WTC11 (cell line): ENCODE results near the gene CHFR. TPM values are rescaled to one million over a fixed set of nuclear protein-coding genes. Genes with fewer than 3 reads are reported as not detected.

ENCODE experiments used
- ATAC-seq: fragments of 200-7000 bp; cut with Tn5 transposase; 2 replicates; pipeline ENCODE4 v1.10.0; 2021; ENCODE audit warnings: mild to moderate bottlenecking, moderate library complexity
- CTCF ChIA-PET: fragments of 300-600 bp; sonication (Branson Sonifier 250); formaldehyde crosslinking; loops from one replicate; lab custom pipeline; 2021; ENCODE audit warnings: antibody characterized with exemption; lab: Charles Lee
- POLR2A ChIA-PET: fragments of 350-600 bp; sonication (Branson Sonifier 250); formaldehyde crosslinking; loops from one replicate; lab custom pipeline; 2021; ENCODE audit warnings: antibody characterized with exemption; lab: Charles Lee
- DNase-seq: peaks from one replicate; pipeline ENCODE4 v3.0.0; 2021; ENCODE audit warnings: low spot score
- H3K27ac Mint-ChIP-seq: 2 replicates; pipeline ENCODE4 v1.8.0; 2021; ENCODE audit warnings: mixed read lengths
- H3K27me3 Mint-ChIP-seq: 2 replicates; pipeline ENCODE4 v1.8.0; 2021; ENCODE audit warnings: low read depth, mild to moderate bottlenecking, moderate library complexity, mixed read lengths
- H3K36me3 Mint-ChIP-seq: 2 replicates; pipeline ENCODE4 v1.8.0; 2021; ENCODE audit warnings: mixed read lengths
- H3K4me1 Mint-ChIP-seq: 2 replicates; pipeline ENCODE4 v1.8.0; 2022; ENCODE audit warnings: mixed read lengths
- H3K4me3 Mint-ChIP-seq: 2 replicates; pipeline ENCODE4 v1.8.0; 2021; ENCODE audit warnings: mild to moderate bottlenecking, moderate library complexity, mixed read lengths
- H3K9me3 Mint-ChIP-seq: 2 replicates; pipeline ENCODE4 v1.8.0; 2021; ENCODE audit warnings: mixed read lengths
- ATF1 ChIP-seq: sonication (generic); formaldehyde crosslinking; IDR thresholded peaks from 2 replicates; pipeline ENCODE4 v1.8.1; 2023; ENCODE audit warnings: mild to moderate bottlenecking, moderate library complexity, missing genetic modification reagents
- ETV6 ChIP-seq: sonication (generic); formaldehyde crosslinking; IDR thresholded peaks from 2 replicates; pipeline ENCODE4 v1.8.1; 2022; ENCODE audit warnings: mild to moderate bottlenecking, missing genetic modification reagents
- FOXJ3 ChIP-seq: sonication (generic); formaldehyde crosslinking; IDR thresholded peaks from 2 replicates; pipeline ENCODE4 v1.9.0; 2021; ENCODE audit warnings: missing genetic modification reagents, mild to moderate bottlenecking, borderline replicate concordance
- KAT7 ChIP-seq: sonication (generic); formaldehyde crosslinking; IDR thresholded peaks from 2 replicates; pipeline ENCODE4 v1.8.1; 2023; ENCODE audit warnings: missing genetic modification reagents, mild to moderate bottlenecking, borderline replicate concordance
- MYBL2 ChIP-seq: sonication (generic); formaldehyde crosslinking; IDR thresholded peaks from 2 replicates; pipeline ENCODE4 v1.8.1; 2023; ENCODE audit warnings: mild to moderate bottlenecking, moderate library complexity, missing genetic modification reagents
- NFATC4 ChIP-seq: fragments of 250-450 bp; sonication (Bioruptor Pico); IDR thresholded peaks from 2 replicates; pipeline ENCODE4 v1.9.0; 2021; ENCODE audit warnings: mild to moderate bottlenecking
- TP53 ChIP-seq: sonication (generic); formaldehyde crosslinking; IDR thresholded peaks from 2 replicates; pipeline ENCODE4 v1.8.1; 2023; ENCODE audit warnings: mild to moderate bottlenecking, missing genetic modification reagents
- ZNF232 ChIP-seq: sonication (generic); formaldehyde crosslinking; IDR thresholded peaks from 2 replicates; pipeline ENCODE4 v1.8.0; 2022; ENCODE audit warnings: mild to moderate bottlenecking, missing genetic modification reagents
- ZNF423 ChIP-seq: fragments of 250-450 bp; sonication (Bioruptor Pico); IDR thresholded peaks from 2 replicates; pipeline ENCODE4 v2.1.2; 2022; ENCODE audit warnings: mild to moderate bottlenecking, moderate library complexity
- total RNA-seq: library from RNA; stranded (reverse); gene quantifications from 3 replicates; pipeline ENCODE4 v1.2.3, GENCODE V29; 2021
- TF ChIP-seq, protein P1 (sequence below): sonication (generic); formaldehyde crosslinking; IDR thresholded peaks from 2 replicates; pipeline ENCODE4 v1.8.0; 2022; ENCODE audit warnings: mild to moderate bottlenecking, missing genetic modification reagents
- TF ChIP-seq, protein P2 (sequence below): sonication (generic); formaldehyde crosslinking; conservative IDR thresholded peaks from 2 replicates; pipeline ENCODE4 v1.8.1; 2023; ENCODE audit warnings: mild to moderate bottlenecking, low read depth, missing genetic modification reagents, moderate library complexity
- TF ChIP-seq, protein P3 (sequence below): fragments of 250-450 bp; sonication (Bioruptor Pico); IDR thresholded peaks from 2 replicates; pipeline ENCODE4 v1.8.0; 2021; ENCODE audit warnings: mild to moderate bottlenecking
- TF ChIP-seq, protein P4 (sequence below): fragments of 250-450 bp; sonication (Bioruptor Pico); conservative IDR thresholded peaks from 2 replicates; pipeline ENCODE4 v1.9.0; 2021; ENCODE audit warnings: mild to moderate bottlenecking
- TF ChIP-seq, protein P5 (sequence below): sonication (generic); formaldehyde crosslinking; IDR thresholded peaks from 2 replicates; pipeline ENCODE4 v1.8.1; 2023; ENCODE audit warnings: mild to moderate bottlenecking, missing genetic modification reagents
- TF ChIP-seq, protein P6 (sequence below): fragments of 250-450 bp; sonication (Bioruptor Pico); IDR thresholded peaks from 2 replicates; pipeline ENCODE4 v2.1.2; 2022; ENCODE audit warnings: mild to moderate bottlenecking, moderate library complexity
- TF ChIP-seq, protein P7 (sequence below): fragments of 250-450 bp; sonication (Bioruptor Pico); IDR thresholded peaks from 2 replicates; pipeline ENCODE4 v1.9.0; 2021; ENCODE audit warnings: moderate library complexity, mild to moderate bottlenecking, inconsistent platforms, borderline replicate concordance
- TF ChIP-seq, protein P8 (sequence below): sonication (generic); formaldehyde crosslinking; IDR thresholded peaks from 2 replicates; pipeline ENCODE4 v1.8.1; 2022; ENCODE audit warnings: missing genetic modification reagents, borderline replicate concordance
- TF ChIP-seq, protein P9 (sequence below): sonication (generic); formaldehyde crosslinking; IDR thresholded peaks from 2 replicates; pipeline ENCODE4 v1.8.0; 2023; ENCODE audit warnings: missing genetic modification reagents, mild to moderate bottlenecking, borderline replicate concordance

CHFR gene
- total RNA-seq, 1 experiment from 2014 or later: 58.7 TPM

DNA sequence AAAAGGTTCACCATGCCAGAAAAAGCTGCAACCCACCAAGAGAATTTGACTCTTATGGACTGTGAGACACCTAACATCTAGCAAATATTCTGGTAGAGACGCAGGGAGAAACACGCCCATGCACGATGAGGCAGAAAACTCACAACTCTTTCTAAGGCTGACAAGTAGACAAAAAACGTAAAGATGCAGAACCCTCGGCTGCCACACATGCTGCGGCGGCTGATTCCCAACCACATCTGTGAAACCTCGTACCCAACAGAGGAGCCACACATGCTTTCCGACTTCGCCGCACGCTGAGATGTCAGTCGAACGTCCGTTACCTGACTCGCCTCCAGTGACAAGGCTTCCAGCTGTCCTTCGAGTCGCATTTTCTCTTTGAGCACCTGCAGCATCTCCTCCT, 80.5 kb downstream of the CHFR start:
- Mint-ChIP-seq H3K27ac (no peak overlapping the region), H3K9me3 (peaks cover 9% of the 10 kb centered on the region), H3K36me3 (peaks cover 64% of the 10 kb centered on the region), H3K27me3 (no peaks in the 10 kb centered on the region), H3K4me3 (no peak overlapping the region), H3K4me1 (no peaks in the 10 kb centered on the region)
- DNase-seq (no peak), ATAC-seq (no peak)
- CTCF ChIA-PET: interaction anchor here (1.0 to 1.2 kb wide), 2 partner anchors 95 to 98 kb away, joined by 3 to 4 read pairs; no protein-coding TSS in a partner anchor
- POLR2A ChIA-PET: no interaction called here
- TF ChIP-seq, protein P1, sequence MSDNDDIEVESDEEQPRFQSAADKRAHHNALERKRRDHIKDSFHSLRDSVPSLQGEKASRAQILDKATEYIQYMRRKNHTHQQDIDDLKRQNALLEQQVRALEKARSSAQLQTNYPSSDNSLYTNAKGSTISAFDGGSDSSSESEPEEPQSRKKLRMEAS: no peak
- no peak for TF ChIP-seq ZNF232 (CRISPR knock-in tag)
- TF ChIP-seq ETV6 (CRISPR knock-in tag): no peak
- TF ChIP-seq, protein P2, sequence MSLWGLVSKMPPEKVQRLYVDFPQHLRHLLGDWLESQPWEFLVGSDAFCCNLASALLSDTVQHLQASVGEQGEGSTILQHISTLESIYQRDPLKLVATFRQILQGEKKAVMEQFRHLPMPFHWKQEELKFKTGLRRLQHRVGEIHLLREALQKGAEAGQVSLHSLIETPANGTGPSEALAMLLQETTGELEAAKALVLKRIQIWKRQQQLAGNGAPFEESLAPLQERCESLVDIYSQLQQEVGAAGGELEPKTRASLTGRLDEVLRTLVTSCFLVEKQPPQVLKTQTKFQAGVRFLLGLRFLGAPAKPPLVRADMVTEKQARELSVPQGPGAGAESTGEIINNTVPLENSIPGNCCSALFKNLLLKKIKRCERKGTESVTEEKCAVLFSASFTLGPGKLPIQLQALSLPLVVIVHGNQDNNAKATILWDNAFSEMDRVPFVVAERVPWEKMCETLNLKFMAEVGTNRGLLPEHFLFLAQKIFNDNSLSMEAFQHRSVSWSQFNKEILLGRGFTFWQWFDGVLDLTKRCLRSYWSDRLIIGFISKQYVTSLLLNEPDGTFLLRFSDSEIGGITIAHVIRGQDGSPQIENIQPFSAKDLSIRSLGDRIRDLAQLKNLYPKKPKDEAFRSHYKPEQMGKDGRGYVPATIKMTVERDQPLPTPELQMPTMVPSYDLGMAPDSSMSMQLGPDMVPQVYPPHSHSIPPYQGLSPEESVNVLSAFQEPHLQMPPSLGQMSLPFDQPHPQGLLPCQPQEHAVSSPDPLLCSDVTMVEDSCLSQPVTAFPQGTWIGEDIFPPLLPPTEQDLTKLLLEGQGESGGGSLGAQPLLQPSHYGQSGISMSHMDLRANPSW (CRISPR knock-in tag): no peak
- TF ChIP-seq KAT7 (CRISPR knock-in tag): no peak
- TF ChIP-seq TP53 (CRISPR knock-in tag): no peak
- no peak for TF ChIP-seq MYBL2 (CRISPR knock-in tag)

DNA sequence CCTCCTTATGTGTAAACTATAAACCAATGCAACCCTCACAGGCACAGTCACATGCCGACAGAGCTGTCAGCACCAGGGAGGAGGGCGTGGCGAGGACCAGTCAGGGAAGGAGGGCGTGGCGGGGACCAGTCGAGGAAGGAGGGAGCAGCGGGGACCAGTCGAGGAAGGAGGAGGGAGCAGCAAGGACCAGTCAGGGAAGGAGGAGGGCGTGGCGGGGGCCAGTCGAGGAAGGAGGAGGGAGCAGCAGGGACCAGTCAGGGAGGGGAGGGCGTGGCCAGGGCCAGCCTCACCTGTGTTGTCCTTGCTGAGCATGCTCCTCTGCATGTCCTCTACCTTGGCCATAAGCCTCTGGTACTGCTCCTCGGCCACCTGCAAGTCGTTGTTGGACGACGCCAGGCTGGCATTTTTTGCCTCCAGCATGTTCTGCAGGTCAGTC, 83.0 kb downstream of the CHFR start:
- ChIA-PET CTCF (no interaction called here), POLR2A (no interaction called here)
- ATAC-seq (peak; percentile 90), DNase-seq (peak; percentile 28)
- peaks cover 75% of the 10 kb centered on the region for H3K36me3 Mint-ChIP-seq
- no peaks in the 10 kb centered on the region for H3K4me1 Mint-ChIP-seq
- H3K27ac Mint-ChIP-seq: 0 out of 2 replicates have a peak overlapping the region, but pooled peaks have one; percentile 45
- H3K4me3 Mint-ChIP-seq: no peak overlapping the region
- no peaks in the 10 kb centered on the region for H3K27me3 Mint-ChIP-seq
- no peaks in the 10 kb centered on the region for H3K9me3 Mint-ChIP-seq
- TF ChIP-seq, protein P3, sequence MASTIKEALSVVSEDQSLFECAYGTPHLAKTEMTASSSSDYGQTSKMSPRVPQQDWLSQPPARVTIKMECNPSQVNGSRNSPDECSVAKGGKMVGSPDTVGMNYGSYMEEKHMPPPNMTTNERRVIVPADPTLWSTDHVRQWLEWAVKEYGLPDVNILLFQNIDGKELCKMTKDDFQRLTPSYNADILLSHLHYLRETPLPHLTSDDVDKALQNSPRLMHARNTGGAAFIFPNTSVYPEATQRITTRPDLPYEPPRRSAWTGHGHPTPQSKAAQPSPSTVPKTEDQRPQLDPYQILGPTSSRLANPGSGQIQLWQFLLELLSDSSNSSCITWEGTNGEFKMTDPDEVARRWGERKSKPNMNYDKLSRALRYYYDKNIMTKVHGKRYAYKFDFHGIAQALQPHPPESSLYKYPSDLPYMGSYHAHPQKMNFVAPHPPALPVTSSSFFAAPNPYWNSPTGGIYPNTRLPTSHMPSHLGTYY (CRISPR knock-in tag): no peak
- no peak for TF ChIP-seq NFATC4 (CRISPR knock-in tag)
- TF ChIP-seq FOXJ3 (CRISPR knock-in tag): no peak
- TF ChIP-seq, protein P4, sequence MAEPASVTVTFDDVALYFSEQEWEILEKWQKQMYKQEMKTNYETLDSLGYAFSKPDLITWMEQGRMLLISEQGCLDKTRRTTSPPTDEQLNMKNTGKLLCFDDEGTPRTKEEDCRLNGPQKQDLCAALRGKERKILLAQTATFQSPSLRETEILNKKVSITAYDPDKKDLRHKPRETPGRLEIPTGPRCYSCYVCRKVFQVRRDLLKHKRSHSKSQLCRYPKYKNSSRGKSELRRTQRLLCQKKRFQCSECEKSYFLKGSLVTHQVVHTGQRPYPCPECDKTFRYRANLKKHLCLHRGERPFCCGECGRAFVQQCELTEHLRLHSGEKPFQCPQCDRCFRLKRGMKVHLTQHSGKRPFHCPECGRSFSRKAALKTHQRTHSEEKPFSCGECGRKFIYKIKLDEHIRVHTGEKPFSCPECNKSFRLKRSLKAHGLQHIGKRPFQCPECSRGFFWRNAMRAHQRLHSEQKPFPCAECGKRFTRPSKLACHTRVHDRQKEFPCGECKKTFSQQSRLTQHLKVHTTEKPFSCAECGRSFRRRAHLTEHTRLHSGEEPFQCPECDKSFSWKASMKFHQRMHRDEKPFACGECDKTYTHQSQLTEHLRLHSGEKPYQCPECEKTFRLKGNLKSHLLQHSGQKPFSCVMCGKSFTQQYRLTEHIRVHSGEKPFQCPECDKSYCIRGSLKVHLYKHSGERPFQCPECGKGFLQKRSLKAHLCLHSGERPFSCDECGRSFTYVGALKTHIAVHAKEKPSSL (CRISPR knock-in tag): no peak
- TF ChIP-seq, protein P5, sequence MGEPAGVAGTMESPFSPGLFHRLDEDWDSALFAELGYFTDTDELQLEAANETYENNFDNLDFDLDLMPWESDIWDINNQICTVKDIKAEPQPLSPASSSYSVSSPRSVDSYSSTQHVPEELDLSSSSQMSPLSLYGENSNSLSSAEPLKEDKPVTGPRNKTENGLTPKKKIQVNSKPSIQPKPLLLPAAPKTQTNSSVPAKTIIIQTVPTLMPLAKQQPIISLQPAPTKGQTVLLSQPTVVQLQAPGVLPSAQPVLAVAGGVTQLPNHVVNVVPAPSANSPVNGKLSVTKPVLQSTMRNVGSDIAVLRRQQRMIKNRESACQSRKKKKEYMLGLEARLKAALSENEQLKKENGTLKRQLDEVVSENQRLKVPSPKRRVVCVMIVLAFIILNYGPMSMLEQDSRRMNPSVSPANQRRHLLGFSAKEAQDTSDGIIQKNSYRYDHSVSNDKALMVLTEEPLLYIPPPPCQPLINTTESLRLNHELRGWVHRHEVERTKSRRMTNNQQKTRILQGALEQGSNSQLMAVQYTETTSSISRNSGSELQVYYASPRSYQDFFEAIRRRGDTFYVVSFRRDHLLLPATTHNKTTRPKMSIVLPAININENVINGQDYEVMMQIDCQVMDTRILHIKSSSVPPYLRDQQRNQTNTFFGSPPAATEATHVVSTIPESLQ (CRISPR knock-in tag): no peak
- TF ChIP-seq ZNF423: no peak
- TF ChIP-seq, protein P6, sequence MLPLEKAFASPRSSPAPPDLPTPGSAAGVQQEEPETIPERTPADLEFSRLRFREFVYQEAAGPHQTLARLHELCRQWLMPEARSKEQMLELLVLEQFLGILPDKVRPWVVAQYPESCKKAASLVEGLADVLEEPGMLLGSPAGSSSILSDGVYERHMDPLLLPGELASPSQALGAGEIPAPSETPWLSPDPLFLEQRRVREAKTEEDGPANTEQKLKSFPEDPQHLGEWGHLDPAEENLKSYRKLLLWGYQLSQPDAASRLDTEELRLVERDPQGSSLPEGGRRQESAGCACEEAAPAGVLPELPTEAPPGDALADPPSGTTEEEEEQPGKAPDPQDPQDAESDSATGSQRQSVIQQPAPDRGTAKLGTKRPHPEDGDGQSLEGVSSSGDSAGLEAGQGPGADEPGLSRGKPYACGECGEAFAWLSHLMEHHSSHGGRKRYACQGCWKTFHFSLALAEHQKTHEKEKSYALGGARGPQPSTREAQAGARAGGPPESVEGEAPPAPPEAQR (CRISPR knock-in tag): no peak
- TF ChIP-seq, protein P7, sequence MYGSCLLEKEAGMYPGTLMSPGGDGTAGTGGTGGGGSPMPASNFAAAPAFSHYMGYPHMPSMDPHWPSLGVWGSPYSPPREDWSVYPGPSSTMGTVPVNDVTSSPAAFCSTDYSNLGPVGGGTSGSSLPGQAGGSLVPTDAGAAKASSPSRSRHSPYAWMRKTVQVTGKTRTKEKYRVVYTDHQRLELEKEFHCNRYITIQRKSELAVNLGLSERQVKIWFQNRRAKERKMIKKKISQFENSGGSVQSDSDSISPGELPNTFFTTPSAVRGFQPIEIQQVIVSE (CRISPR knock-in tag): no peak
- TF ChIP-seq, protein P8, sequence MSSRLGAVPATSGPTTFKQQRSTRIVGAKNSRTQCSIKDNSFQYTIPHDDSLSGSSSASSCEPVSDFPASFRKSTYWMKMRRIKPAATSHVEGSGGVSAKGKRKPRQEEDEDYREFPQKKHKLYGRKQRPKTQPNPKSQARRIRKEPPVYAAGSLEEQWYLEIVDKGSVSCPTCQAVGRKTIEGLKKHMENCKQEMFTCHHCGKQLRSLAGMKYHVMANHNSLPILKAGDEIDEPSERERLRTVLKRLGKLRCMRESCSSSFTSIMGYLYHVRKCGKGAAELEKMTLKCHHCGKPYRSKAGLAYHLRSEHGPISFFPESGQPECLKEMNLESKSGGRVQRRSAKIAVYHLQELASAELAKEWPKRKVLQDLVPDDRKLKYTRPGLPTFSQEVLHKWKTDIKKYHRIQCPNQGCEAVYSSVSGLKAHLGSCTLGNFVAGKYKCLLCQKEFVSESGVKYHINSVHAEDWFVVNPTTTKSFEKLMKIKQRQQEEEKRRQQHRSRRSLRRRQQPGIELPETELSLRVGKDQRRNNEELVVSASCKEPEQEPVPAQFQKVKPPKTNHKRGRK (CRISPR knock-in tag): no peak
- no peak for TF ChIP-seq ATF1 (CRISPR knock-in tag)
- TF ChIP-seq, protein P9, sequence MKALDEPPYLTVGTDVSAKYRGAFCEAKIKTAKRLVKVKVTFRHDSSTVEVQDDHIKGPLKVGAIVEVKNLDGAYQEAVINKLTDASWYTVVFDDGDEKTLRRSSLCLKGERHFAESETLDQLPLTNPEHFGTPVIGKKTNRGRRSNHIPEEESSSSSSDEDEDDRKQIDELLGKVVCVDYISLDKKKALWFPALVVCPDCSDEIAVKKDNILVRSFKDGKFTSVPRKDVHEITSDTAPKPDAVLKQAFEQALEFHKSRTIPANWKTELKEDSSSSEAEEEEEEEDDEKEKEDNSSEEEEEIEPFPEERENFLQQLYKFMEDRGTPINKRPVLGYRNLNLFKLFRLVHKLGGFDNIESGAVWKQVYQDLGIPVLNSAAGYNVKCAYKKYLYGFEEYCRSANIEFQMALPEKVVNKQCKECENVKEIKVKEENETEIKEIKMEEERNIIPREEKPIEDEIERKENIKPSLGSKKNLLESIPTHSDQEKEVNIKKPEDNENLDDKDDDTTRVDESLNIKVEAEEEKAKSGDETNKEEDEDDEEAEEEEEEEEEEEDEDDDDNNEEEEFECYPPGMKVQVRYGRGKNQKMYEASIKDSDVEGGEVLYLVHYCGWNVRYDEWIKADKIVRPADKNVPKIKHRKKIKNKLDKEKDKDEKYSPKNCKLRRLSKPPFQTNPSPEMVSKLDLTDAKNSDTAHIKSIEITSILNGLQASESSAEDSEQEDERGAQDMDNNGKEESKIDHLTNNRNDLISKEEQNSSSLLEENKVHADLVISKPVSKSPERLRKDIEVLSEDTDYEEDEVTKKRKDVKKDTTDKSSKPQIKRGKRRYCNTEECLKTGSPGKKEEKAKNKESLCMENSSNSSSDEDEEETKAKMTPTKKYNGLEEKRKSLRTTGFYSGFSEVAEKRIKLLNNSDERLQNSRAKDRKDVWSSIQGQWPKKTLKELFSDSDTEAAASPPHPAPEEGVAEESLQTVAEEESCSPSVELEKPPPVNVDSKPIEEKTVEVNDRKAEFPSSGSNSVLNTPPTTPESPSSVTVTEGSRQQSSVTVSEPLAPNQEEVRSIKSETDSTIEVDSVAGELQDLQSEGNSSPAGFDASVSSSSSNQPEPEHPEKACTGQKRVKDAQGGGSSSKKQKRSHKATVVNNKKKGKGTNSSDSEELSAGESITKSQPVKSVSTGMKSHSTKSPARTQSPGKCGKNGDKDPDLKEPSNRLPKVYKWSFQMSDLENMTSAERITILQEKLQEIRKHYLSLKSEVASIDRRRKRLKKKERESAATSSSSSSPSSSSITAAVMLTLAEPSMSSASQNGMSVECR (CRISPR knock-in tag): no peak
